ENCODE measurements around the gene LRSAM1.

LRSAM1 gene

GRCh38 chr9:127498298-127498697 is 47.0 kb downstream of the LRSAM1 start:
- H3K79me2 ChIP-seq (ENCODE audit: insufficient read depth, low read length) = no peaks in the 10 kb centered on the region
- H3K4me3 ChIP-seq (ENCODE audit: insufficient read depth, low read length, poor library complexity, severe bottlenecking) = no peak overlapping the region
- H4K20me1 ChIP-seq (ENCODE audit: low read depth, low read length) = no peaks in the 10 kb centered on the region
- no peaks in the 10 kb centered on the region for H3K9me2 ChIP-seq (replicated peaks; ENCODE audit: insufficient read depth, low read length)
- no peaks in the 10 kb centered on the region for H3F3A ChIP-seq (ENCODE audit: insufficient read depth)
- H3K27ac ChIP-seq (ENCODE audit: low read depth, low read length) = no peak overlapping the region
- TF ChIP-seq CTCF (IDR thresholded peaks at IDR 0.05; ENCODE audit: insufficient read depth, low read length, poor library complexity, severe bottlenecking) (no peak), EZH2phosphoT487 (conservative IDR thresholded peaks at IDR 0.05; ENCODE audit: low read length) (no peak)
- no peak overlapping the region for H3K4me2 ChIP-seq (ENCODE audit: low read depth, low read length, poor library complexity, severe bottlenecking)
- no peak overlapping the region for H2AFZ ChIP-seq (ENCODE audit: low read depth, low read length, severe bottlenecking)
- no peaks in the 10 kb centered on the region for H3K27me3 ChIP-seq (ENCODE audit: low read length)
- no peaks in the 10 kb centered on the region for H3K36me3 ChIP-seq (ENCODE audit: low read length)
- H3K9me3 ChIP-seq (ENCODE audit: insufficient read depth, low read length) = no peaks in the 10 kb centered on the region
- H3K9ac ChIP-seq (ENCODE audit: low read length) = no peak overlapping the region

- Histone ChIP-seq H3K9me2 (replicated peaks; ENCODE audit: insufficient read depth, low read length) (no peaks in the 10 kb centered on the region), H3K79me2 (ENCODE audit: insufficient read depth, low read length) (no peaks in the 10 kb centered on the region), H3K4me3 (ENCODE audit: insufficient read depth, low read length, poor library complexity, severe bottlenecking) (no peak overlapping the region), H2AFZ (ENCODE audit: low read depth, low read length, severe bottlenecking) (no peak overlapping the region), H3K27me3 (ENCODE audit: low read length) (no peaks in the 10 kb centered on the region), H4K20me1 (ENCODE audit: low read depth, low read length) (no peaks in the 10 kb centered on the region), H3K9me3 (ENCODE audit: insufficient read depth, low read length) (no peaks in the 10 kb centered on the region), H3F3A (ENCODE audit: insufficient read depth) (no peaks in the 10 kb centered on the region), H3K4me2 (ENCODE audit: low read depth, low read length, poor library complexity, severe bottlenecking) (no peak overlapping the region), H3K9ac (ENCODE audit: low read length) (no peak overlapping the region), H3K36me3 (ENCODE audit: low read length) (no peaks in the 10 kb centered on the region), H3K27ac (ENCODE audit: low read depth, low read length) (no peak overlapping the region)
- TF ChIP-seq EZH2phosphoT487 (conservative IDR thresholded peaks at IDR 0.05; ENCODE audit: low read length) (no peak), CTCF (IDR thresholded peaks at IDR 0.05; ENCODE audit: insufficient read depth, low read length, poor library complexity, severe bottlenecking) (no peak)
Observed at GRCh38 chr9:127500399-127500798, 49.1 kb downstream of the LRSAM1 start.

- no peak overlapping the region for H3K9ac ChIP-seq (ENCODE audit: low read length)
- H4K20me1 ChIP-seq (ENCODE audit: low read depth, low read length) = no peaks in the 10 kb centered on the region
Observed at GRCh38 chr9:127500862-127501261, 49.6 kb downstream of the LRSAM1 start.

More at GRCh38 chr9:127500862-127501261, 49.6 kb downstream of the LRSAM1 start:
- no peaks in the 10 kb centered on the region for H3F3A ChIP-seq (ENCODE audit: insufficient read depth)
- no peak overlapping the region for H2AFZ ChIP-seq (ENCODE audit: low read depth, low read length, severe bottlenecking)
- H3K79me2 ChIP-seq (ENCODE audit: insufficient read depth, low read length) = no peaks in the 10 kb centered on the region
- no peak overlapping the region for H3K27ac ChIP-seq (ENCODE audit: low read depth, low read length)
- H3K9me3 ChIP-seq (ENCODE audit: insufficient read depth, low read length) = no peaks in the 10 kb centered on the region
- no peaks in the 10 kb centered on the region for H3K9me2 ChIP-seq (replicated peaks; ENCODE audit: insufficient read depth, low read length)
- no peaks in the 10 kb centered on the region for H3K36me3 ChIP-seq (ENCODE audit: low read length)
- H3K27me3 ChIP-seq (ENCODE audit: low read length) = no peaks in the 10 kb centered on the region
- no peak overlapping the region for H3K4me2 ChIP-seq (ENCODE audit: low read depth, low read length, poor library complexity, severe bottlenecking)
- no peak overlapping the region for H3K4me3 ChIP-seq (ENCODE audit: insufficient read depth, low read length, poor library complexity, severe bottlenecking)
- no peak for TF ChIP-seq EZH2phosphoT487 (conservative IDR thresholded peaks at IDR 0.05; ENCODE audit: low read length)
- no peak for TF ChIP-seq CTCF (IDR thresholded peaks at IDR 0.05; ENCODE audit: insufficient read depth, low read length, poor library complexity, severe bottlenecking)

Data from SU-DHL-6 (cell line).